K562 (cell line): ENCODE results near the gene ICAM1. TPM values are rescaled to one million over a fixed set of nuclear protein-coding genes. Genes with fewer than 3 reads are reported as not detected.
A peak's percentile ranks its signal among the peaks of the same experiment; 100 is the strongest.

Experiments used
- CEBPG ChIP-seq, 3 experiments: fragments of 200-800 bp in 1 of 3; sonication (Bioruptor generic) in 1 of 3; sonication (generic) in 1 of 3; formaldehyde crosslinking in 1 of 3; IDR thresholded peaks in 2 of 3; conservative IDR thresholded peaks in 1 of 3; 2 replicates each; pipeline versions ENCODE4 v1.6.1 to v1.8.0; 2016 to 2022; ENCODE audit warnings: missing compliant biosample characterization in 2 of 3, missing genetic modification characterization in 2 of 3, mild to moderate bottlenecking in 1 of 3, missing genetic modification reagents in 1 of 3
- CTCFL ChIP-seq: IDR thresholded peaks from 2 replicates; pipeline ENCODE4 v1.6.1; 2011; ENCODE audit warnings: borderline replicate concordance, low read depth, mild to moderate bottlenecking, moderate library complexity, low read length; ENCODE audit not compliant: insufficient read depth, poor library complexity, severe bottlenecking
- FOS ChIP-seq: IDR thresholded peaks from 3 replicates; pipeline ENCODE4 v1.6.1; 2011; ENCODE audit not compliant: insufficient read length; ENCODE audit errors: extremely low read depth
- NFYB ChIP-seq: IDR thresholded peaks from 2 replicates; pipeline ENCODE4 v1.6.1; 2011; ENCODE audit warnings: mild to moderate bottlenecking, moderate library complexity; ENCODE audit not compliant: insufficient read length; ENCODE audit errors: extremely low read depth
- RBBP5 ChIP-seq: fragments of 200-600 bp; sonication (generic); IDR thresholded peaks from 2 replicates; pipeline ENCODE4 v1.6.1; 2012; ENCODE audit warnings: borderline replicate concordance, mild to moderate bottlenecking, low read length, control low read depth, inconsistent platforms; ENCODE audit not compliant: insufficient read depth, poor library complexity, severe bottlenecking
- RNF219 ChIP-seq: fragments of 250-450 bp; sonication (Bioruptor Pico); IDR thresholded peaks from 2 replicates; pipeline ENCODE4 v1.5.0; 2022; ENCODE audit warnings: mild to moderate bottlenecking
- THAP7 ChIP-seq: fragments of 250-450 bp; sonication (Bioruptor Pico); IDR thresholded peaks from 2 replicates; pipeline ENCODE4 v1.5.0; 2021
- ZBTB7A ChIP-seq: IDR thresholded peaks from 2 replicates; pipeline ENCODE4 v1.6.1; 2011; ENCODE audit warnings: low read depth, mild to moderate bottlenecking, low read length, moderate library complexity, borderline replicate concordance; ENCODE audit not compliant: control insufficient read depth
- ZNF518B ChIP-seq: fragments of 250-450 bp; sonication (Bioruptor Pico); IDR thresholded peaks from 2 replicates; pipeline ENCODE4 v1.5.0; 2021; ENCODE audit warnings: mild to moderate bottlenecking, moderate library complexity
- ZNF57 ChIP-seq: fragments of 450-650 bp; formaldehyde crosslinking; IDR thresholded peaks from 2 replicates; pipeline ENCODE4 v1.4.0; 2020; ENCODE audit warnings: mild to moderate bottlenecking, moderate library complexity
- ZNF77 ChIP-seq: fragments of 250-450 bp; sonication (Bioruptor Pico); IDR thresholded peaks from 2 replicates; pipeline ENCODE4 v1.5.0; 2020
- polyA plus RNA-seq, 8 experiments: library from polyadenylated mRNA; depleted of rRNA in 4 of 8; stranded (reverse) in 5 of 8; unstranded in 3 of 8; fragments of >200 nt; fragmentation: Nextera tagmentation in 2 of 8; fragmentation: Illumina TruSeq in 1 of 8; extraction: Ambion mirVana in 2 of 8; extraction: Trizol in 1 of 8; gene quantifications; 2 replicates each; pipeline versions ENCODE4 v1.2.1 to v1.2.3, GENCODE V29; 2011 to 2014; ENCODE audit warnings: inconsistent platforms in 1 of 8, missing spikeins in 1 of 8
- total RNA-seq, 7 experiments: library from RNA; depleted of rRNA in 6 of 7; stranded (reverse); fragments of >200 nt in 6 of 7; fragmentation: Illumina TruSeq in 2 of 7; extraction: Trizol in 2 of 7; gene quantifications; 2 replicates each; pipeline versions ENCODE4 v1.2.1 to v1.2.3, GENCODE V29; 2011 to 2021; ENCODE audit warnings: low replicate concordance in 1 of 7
- TF ChIP-seq, protein P1 (sequence below): fragments of 250-450 bp; sonication (Bioruptor Pico); IDR thresholded peaks from 2 replicates; pipeline ENCODE4 v1.4.0; 2020

ICAM1 gene
- total and polyA plus RNA-seq, 9 of the 15 experiments (the other 6 are each of a cell fraction or from before 2014, with no cell fraction given) = 2.3 to 24.4 (median 13.4) TPM

DNA sequence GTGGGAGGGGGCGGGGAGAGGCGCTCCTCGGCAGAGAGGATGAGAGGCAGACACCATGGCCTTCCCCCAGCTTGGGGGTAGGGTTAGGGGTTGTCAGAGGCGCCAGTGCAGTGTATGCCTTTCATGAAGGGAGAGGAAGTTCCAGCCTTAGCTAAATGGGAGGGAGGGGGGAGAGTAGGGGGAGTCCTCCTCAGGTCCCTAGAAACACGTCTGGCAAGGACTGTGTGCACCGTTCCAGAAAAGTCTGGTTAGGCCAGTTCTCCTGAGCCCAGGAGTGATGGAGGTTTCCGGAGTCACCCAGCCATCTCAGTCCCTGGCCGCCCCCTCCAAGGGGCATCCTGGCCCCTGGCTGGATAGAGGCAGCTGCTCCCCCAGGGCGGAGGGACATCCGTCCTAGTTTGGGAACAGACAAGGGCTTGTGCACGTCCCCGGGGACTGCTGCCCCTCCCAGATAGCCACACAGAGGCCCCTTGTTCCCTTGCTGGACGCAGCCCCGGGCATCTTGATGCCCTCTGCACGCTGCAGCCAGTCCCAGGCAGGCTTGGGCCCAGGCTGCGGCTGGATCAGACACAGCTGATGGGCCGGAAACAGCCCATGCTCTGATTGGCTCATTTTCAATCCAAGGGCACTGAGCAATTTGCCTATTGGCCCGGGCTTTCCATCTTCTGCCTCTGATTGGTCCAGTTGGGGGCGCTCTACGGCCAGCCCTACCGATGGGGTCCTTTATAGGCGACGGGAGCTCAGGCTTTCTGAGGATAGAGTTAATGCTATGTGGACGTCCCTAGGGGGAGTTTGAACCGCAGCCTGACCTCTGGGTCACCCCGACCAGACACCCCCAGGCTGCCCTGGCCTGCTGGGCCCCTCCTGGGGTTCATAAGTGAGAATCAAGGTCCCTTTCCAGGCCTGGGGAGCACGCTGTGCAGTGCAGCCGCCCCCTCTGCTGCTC, 43.6 kb upstream of the ICAM1 start (continued):
- TF ChIP-seq RNF219 (CRISPR knock-in tag) (no peak), ZNF518B (no peak), CEBPG (CRISPR knock-in tag; IDR thresholded peaks at IDR 0.05) (no peak), CEBPG (tag; conservative IDR thresholded peaks at IDR 0.05 in 1 of 2, IDR thresholded peaks at IDR 0.05 in 1 of 2) (no peak), NFYB (peak; percentile 83), ZBTB7A (no peak), THAP7 (CRISPR knock-in tag) (no peak), ZNF77 (CRISPR knock-in tag) (no peak), FOS (peak; percentile 30), ZNF57 (CRISPR knock-in tag) (no peak), RBBP5 (no peak), CTCFL (peak; percentile 54)
- TF ChIP-seq, protein P1, sequence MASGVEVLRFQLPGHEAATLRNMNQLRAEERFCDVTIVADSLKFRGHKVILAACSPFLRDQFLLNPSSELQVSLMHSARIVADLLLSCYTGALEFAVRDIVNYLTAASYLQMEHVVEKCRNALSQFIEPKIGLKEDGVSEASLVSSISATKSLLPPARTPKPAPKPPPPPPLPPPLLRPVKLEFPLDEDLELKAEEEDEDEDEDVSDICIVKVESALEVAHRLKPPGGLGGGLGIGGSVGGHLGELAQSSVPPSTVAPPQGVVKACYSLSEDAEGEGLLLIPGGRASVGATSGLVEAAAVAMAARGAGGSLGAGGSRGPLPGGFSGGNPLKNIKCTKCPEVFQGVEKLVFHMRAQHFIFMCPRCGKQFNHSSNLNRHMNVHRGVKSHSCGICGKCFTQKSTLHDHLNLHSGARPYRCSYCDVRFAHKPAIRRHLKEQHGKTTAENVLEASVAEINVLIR (CRISPR knock-in tag) = no peak
- TF ChIP-seq, all 486 proteins: peak for 8
